Measurements from ENCODE around the gene TEAD1. TPM values are rescaled to one million over a fixed set of nuclear protein-coding genes. Genes with fewer than 3 reads are reported as not detected.

The TEAD1 gene
- total RNA-seq, 2 experiments from 2014 or later = 0.25 to 0.83 TPM

DNA sequence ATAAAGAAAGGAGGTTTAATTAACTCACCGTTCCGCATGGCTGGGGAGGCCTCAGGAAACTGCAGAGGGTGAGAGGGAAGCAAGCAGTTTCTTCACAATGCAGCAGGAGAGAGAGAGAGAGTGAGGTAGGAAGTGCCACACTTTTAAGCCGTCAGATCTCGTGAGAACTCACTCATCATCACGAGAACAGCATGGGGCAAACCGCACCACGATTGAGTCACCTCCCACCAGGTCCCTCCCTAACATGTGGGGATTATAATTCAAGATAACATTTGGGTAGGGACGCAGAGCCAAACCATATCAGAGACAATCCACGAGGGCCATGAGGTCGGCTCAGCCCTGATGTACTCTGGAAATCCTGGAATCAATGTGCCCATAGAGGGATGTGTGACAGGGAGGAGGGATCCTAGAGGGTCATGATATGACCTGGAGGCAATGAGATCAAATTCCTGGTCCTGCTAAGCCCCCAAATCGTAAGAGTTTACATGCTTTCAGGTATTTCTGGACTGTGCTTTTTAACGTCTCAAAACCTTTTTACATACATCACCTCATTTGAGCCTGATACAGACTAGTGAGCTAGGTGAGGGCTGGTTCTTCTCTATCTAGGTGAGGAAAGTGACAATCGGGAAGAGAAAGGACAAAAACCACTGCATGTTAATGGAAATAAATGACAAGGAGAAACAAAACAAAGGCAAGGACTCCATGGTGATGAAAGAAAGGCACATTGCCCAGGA lies 315.4 kb downstream of the TEAD1 start:
- Mint-ChIP-seq H3K27me3 (peaks cover 18% of the 10 kb centered on the region), H3K4me1 (ENCODE audit: low read depth) (no peaks in the 10 kb centered on the region), H3K36me3 (ENCODE audit: low read depth) (no peaks in the 10 kb centered on the region), H3K4me3 (no peak overlapping the region), H3K9me3 (no peaks in the 10 kb centered on the region), H3K27ac (no peak overlapping the region)
- POLR2A ChIA-PET = no interaction called here
- intact Hi-C loops (cut with micrococcal nuclease) = no loop called here
- ATAC-seq (no peak), DNase-seq (no peak)
- TF ChIP-seq, protein P1, sequence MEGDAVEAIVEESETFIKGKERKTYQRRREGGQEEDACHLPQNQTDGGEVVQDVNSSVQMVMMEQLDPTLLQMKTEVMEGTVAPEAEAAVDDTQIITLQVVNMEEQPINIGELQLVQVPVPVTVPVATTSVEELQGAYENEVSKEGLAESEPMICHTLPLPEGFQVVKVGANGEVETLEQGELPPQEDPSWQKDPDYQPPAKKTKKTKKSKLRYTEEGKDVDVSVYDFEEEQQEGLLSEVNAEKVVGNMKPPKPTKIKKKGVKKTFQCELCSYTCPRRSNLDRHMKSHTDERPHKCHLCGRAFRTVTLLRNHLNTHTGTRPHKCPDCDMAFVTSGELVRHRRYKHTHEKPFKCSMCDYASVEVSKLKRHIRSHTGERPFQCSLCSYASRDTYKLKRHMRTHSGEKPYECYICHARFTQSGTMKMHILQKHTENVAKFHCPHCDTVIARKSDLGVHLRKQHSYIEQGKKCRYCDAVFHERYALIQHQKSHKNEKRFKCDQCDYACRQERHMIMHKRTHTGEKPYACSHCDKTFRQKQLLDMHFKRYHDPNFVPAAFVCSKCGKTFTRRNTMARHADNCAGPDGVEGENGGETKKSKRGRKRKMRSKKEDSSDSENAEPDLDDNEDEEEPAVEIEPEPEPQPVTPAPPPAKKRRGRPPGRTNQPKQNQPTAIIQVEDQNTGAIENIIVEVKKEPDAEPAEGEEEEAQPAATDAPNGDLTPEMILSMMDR (IDR thresholded peaks at IDR 0.05) = no peak
- CTCF ChIA-PET = no interaction called here

DNA sequence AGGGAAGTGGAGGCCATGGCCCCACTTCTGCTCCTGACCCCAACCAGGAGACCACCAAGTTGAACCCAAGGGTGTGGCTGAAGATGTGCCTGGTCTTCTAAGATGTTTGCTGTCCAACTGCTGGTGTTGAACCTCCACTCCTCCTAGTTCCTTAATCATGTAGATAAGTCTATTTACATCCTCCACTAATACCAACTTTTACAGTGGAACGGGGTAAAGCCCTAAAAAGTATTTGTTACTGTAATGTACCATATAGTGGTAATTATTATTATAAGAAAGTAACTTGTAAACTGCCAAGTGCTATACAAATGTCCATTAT lies 315.9 kb downstream of the TEAD1 start:
- Mint-ChIP-seq H3K4me3 (no peak overlapping the region), H3K9me3 (no peaks in the 10 kb centered on the region), H3K36me3 (ENCODE audit: low read depth) (no peaks in the 10 kb centered on the region), H3K27me3 (peaks cover 18% of the 10 kb centered on the region), H3K27ac (no peak overlapping the region), H3K4me1 (ENCODE audit: low read depth) (no peaks in the 10 kb centered on the region)
- TF ChIP-seq, protein P1 (IDR thresholded peaks at IDR 0.05) = no peak
- no peak for ATAC-seq
- intact Hi-C loops (cut with micrococcal nuclease) = no loop called here
- ChIA-PET CTCF (no interaction called here), POLR2A (no interaction called here)
- no peak for DNase-seq

DNA sequence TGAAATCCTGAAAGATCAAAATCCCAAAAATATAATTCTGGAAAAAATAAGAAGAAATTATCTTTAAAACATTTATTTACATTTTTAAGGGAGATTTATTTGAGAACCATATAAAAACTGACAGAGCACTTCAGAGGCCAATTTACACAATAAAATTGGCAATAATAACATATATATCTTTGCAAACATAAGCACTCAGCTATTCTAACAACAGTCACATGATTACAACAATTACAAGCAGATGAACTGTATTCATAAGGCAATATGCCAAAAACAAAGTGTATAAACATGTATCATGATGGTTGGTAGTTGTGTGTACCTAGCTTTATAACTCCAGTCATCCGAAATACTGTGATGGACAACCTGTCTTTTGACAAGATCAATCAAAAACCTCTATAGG lies 317.2 kb downstream of the TEAD1 start:
- DNase-seq (no peak), ATAC-seq (no peak)
- no peak overlapping the region for H3K4me3 Mint-ChIP-seq
- TF ChIP-seq, protein P1 (IDR thresholded peaks at IDR 0.05) = no peak
- intact Hi-C loops (cut with micrococcal nuclease) = no loop called here
- no peak overlapping the region for H3K27ac Mint-ChIP-seq
- ChIA-PET POLR2A (no interaction called here), CTCF (no interaction called here)
- H3K9me3 Mint-ChIP-seq = no peaks in the 10 kb centered on the region
- H3K27me3 Mint-ChIP-seq = peaks cover 21% of the 10 kb centered on the region
- no peaks in the 10 kb centered on the region for H3K4me1 Mint-ChIP-seq (ENCODE audit: low read depth)
- no peaks in the 10 kb centered on the region for H3K36me3 Mint-ChIP-seq (ENCODE audit: low read depth)

DNA sequence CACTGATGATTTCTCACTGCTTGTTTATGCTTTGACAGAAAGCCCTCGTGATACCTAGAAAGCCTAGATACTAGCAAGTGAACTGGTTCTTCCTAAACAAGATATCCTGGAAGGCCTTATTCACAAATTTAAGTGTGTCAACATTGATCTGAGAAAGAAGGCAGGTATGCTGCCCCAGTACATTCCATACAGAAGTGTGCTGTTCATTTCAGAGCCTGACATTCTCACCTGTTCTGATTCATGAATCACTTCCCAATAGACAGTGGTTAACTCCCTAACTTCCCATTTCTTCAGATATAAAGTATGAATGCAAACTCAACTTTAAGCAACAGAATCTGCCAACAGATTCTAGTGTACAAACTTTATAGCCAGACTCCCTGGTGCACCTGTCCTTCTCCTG lies 319.4 kb downstream of the TEAD1 start:
- Mint-ChIP-seq H3K27me3 (peaks cover 18% of the 10 kb centered on the region), H3K9me3 (no peaks in the 10 kb centered on the region), H3K4me3 (no peak overlapping the region), H3K36me3 (ENCODE audit: low read depth) (no peaks in the 10 kb centered on the region), H3K27ac (no peak overlapping the region), H3K4me1 (ENCODE audit: low read depth) (no peaks in the 10 kb centered on the region)
- CTCF ChIA-PET = no interaction called here
- ATAC-seq (no peak), DNase-seq (no peak)
- TF ChIP-seq, protein P1 (IDR thresholded peaks at IDR 0.05) = no peak
- intact Hi-C loops (cut with micrococcal nuclease) = no loop called here
- POLR2A ChIA-PET = no interaction called here
